ENCODE data around the gene FARS2. TPM values are rescaled to one million over a fixed set of nuclear protein-coding genes. Genes with fewer than 3 reads are reported as not detected.
A peak's percentile ranks its signal among the peaks of the same experiment; 100 is the strongest.

The FARS2 gene
- total RNA-seq, 2 donors from 2014 or later: 16.2 to 18.3 TPM

DNA sequence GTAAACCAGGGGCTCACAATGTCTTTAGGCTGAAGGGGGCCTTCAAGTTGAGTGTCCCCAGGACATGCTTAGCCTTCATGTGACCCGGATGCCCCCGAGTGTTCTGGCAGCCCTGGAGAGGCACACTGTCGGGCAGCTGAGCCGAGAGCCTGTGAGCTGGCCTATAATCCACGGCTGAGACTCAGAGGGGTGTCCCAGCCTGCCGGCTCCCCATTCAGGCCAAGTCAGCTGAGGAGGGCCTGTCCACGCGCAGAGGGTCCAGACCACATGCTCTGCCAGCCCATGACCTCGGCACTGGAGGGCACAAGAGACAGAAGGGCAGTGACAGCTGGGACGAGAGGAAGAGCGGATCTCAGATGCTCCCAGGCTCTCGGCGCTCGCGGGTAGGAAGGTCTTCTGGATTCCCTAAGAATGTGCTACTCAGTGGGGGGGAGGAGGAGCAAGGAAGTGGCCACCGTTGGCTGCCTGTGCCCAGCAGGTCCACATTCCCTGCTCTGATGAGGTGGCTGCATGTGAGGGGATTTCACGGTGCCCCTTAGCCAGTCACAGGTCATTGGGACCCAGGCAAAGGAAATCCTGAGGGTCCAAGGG lies 520.7 kb downstream of the FARS2 start:
- Mint-ChIP-seq H3K36me3 (ENCODE audit: low read depth) (no peaks in the 10 kb centered on the region), H3K27ac (no peak overlapping the region), H3K9me3 (no peaks in the 10 kb centered on the region), H3K27me3 (ENCODE audit: insufficient read depth) (peaks cover 3% of the 10 kb centered on the region), H3K4me3 (no peak overlapping the region), H3K4me1 (peaks cover 22% of the 10 kb centered on the region)
- Histone ChIP-seq H3K4me1 (ENCODE audit: control insufficient read depth, insufficient read depth, low read length) (no peaks in the 10 kb centered on the region), H3K9ac (ENCODE audit: extremely low read depth, low read length, poor library complexity, severe bottlenecking) (no peak overlapping the region), H3K27me3 (ENCODE audit: control insufficient read depth, insufficient read depth, low read length, poor library complexity, severe bottlenecking) (no peaks in the 10 kb centered on the region), H3K36me3 (ENCODE audit: control insufficient read depth, insufficient read depth, low read length) (no peaks in the 10 kb centered on the region), H3K4me3 (ENCODE audit: low read length) (no peak overlapping the region), H3K9me3 (ENCODE audit: control insufficient read depth, low read length) (no peaks in the 10 kb centered on the region), H3K27ac (ENCODE audit: low read depth, low read length) (no peak overlapping the region)
- TF ChIP-seq CTCF (conservative IDR thresholded peaks at IDR 0.05): no peak
- 81 to 92% methylated on average over 8 to 17 of the region's 17 CpGs for WGBS, 2 experiments (ENCODE audit: insufficient coverage in 1 of 2, insufficient read length in 1 of 2)
- DNase-seq: peak; percentile 64

GRCh38 chr6:5782783-5783547 lies 521.7 kb downstream of the FARS2 start:
- Histone ChIP-seq H3K36me3 (ENCODE audit: control insufficient read depth, insufficient read depth, low read length) (no peaks in the 10 kb centered on the region), H3K9me3 (ENCODE audit: control insufficient read depth, low read length) (no peaks in the 10 kb centered on the region), H3K4me3 (ENCODE audit: low read length) (no peak overlapping the region), H3K9ac (ENCODE audit: extremely low read depth, low read length, poor library complexity, severe bottlenecking) (no peak overlapping the region), H3K27ac (ENCODE audit: low read depth, low read length) (no peak overlapping the region), H3K27me3 (ENCODE audit: control insufficient read depth, insufficient read depth, low read length, poor library complexity, severe bottlenecking) (no peaks in the 10 kb centered on the region), H3K4me1 (ENCODE audit: control insufficient read depth, insufficient read depth, low read length) (no peaks in the 10 kb centered on the region)
- peak; percentile 61 for DNase-seq
- no peak for TF ChIP-seq CTCF (conservative IDR thresholded peaks at IDR 0.05)
- 90 to 94% methylated on average over 9 to 26 of the region's 26 CpGs for WGBS, 2 experiments (ENCODE audit: insufficient coverage in 1 of 2, insufficient read length in 1 of 2)
- Mint-ChIP-seq H3K4me1 (peaks cover 30% of the 10 kb centered on the region), H3K4me3 (no peak overlapping the region), H3K9me3 (no peaks in the 10 kb centered on the region), H3K36me3 (ENCODE audit: low read depth) (no peaks in the 10 kb centered on the region), H3K27me3 (ENCODE audit: insufficient read depth) (peaks cover 3% of the 10 kb centered on the region), H3K27ac (no peak overlapping the region)

- Mint-ChIP-seq H3K9me3 (no peaks in the 10 kb centered on the region), H3K4me3 (no peak overlapping the region), H3K4me1 (peaks cover 30% of the 10 kb centered on the region), H3K36me3 (ENCODE audit: low read depth) (no peaks in the 10 kb centered on the region), H3K27me3 (ENCODE audit: insufficient read depth) (peaks cover 3% of the 10 kb centered on the region), H3K27ac (no peak overlapping the region)
- Histone ChIP-seq H3K27me3 (ENCODE audit: control insufficient read depth, insufficient read depth, low read length, poor library complexity, severe bottlenecking) (no peaks in the 10 kb centered on the region), H3K9me3 (ENCODE audit: control insufficient read depth, low read length) (no peaks in the 10 kb centered on the region), H3K4me1 (ENCODE audit: control insufficient read depth, insufficient read depth, low read length) (no peaks in the 10 kb centered on the region), H3K9ac (ENCODE audit: extremely low read depth, low read length, poor library complexity, severe bottlenecking) (no peak overlapping the region), H3K4me3 (ENCODE audit: low read length) (no peak overlapping the region), H3K36me3 (ENCODE audit: control insufficient read depth, insufficient read depth, low read length) (no peaks in the 10 kb centered on the region), H3K27ac (ENCODE audit: low read depth, low read length) (no peak overlapping the region)
- TF ChIP-seq CTCF (conservative IDR thresholded peaks at IDR 0.05): peak; percentile 48
- DNase-seq: peak; percentile 59
- 89 to 91% methylated on average over 19 of the region's 19 CpGs for WGBS, 2 experiments (ENCODE audit: insufficient coverage in 1 of 2, insufficient read length in 1 of 2)
These were observed 522.3 kb downstream of the FARS2 start for GRCh38 chr6:5783584-5784089.
